Skin epidermis (tissue), 12 donors: ENCODE results near the gene IL2RG.

Experiments
- H3K27ac ChIP-seq, 21 experiments: fragments of 200-600 bp; sonication (generic) in 11 of 21; one replicate each; pipeline ENCODE4 v1.5.0; 2020; ENCODE audit warnings: mild to moderate bottlenecking in 3 of 21, inconsistent platforms in 2 of 21, moderate library complexity in 2 of 21
- H3K4me3 ChIP-seq, 7 experiments: fragments of 200-600 bp; sonication (generic) in 2 of 7; one replicate each; pipeline ENCODE4 v1.5.0; 2020; ENCODE audit warnings: inconsistent platforms in 2 of 7, mild to moderate bottlenecking in 2 of 7, moderate library complexity in 1 of 7

Gene IL2RG

DNA sequence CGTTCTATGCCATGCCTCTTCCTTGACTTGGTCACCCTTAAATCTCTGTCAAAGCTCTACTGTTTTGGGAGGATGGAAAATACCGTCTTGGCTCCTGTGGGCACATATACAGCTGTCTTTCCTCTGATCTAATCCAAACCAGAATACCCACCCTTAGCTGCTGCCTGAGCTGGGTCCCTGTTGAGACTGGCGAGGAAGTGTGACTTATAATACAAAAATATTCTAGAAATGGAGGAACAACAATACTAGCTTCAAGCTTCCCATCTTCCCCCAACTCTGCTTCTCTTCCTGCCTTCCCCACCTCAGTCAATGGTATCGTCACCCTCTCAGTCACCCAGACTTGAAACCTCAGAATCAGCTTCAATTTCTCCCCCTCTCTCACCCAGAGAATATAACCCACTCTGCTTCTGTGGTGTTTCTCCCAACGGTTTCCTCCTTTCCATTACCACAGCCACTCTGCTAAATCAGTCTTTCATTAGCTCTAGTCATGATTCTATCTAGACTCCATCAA lies 599 bp upstream of the IL2RG start:
- Histone ChIP-seq H3K4me3 (peak overlapping the region in 3 of 7 experiments; percentile 24 to 35 (median 28)), H3K27ac (peak overlapping the region in 15 of 21 experiments; percentile 4 to 93 (median 68))

- H3K27ac ChIP-seq = peak overlapping the region in 3 of 21 experiments; percentile 30 to 93 (median 67)
- H3K4me3 ChIP-seq = peak overlapping the region in 1 of 7 experiments; percentile 35
Measured at GRCh38 chrX:71109051-71109450, 2.3 kb downstream of the IL2RG start.

- no peak overlapping the region for H3K4me3 ChIP-seq
- H3K27ac ChIP-seq = peak overlapping the region in 1 of 21 experiments; percentile 93
Measured at GRCh38 chrX:71107762-71108360, 3.5 kb downstream of the IL2RG start.

- Histone ChIP-seq H3K27ac (peak overlapping the region in 1 of 21 experiments; percentile 93), H3K4me3 (no peak overlapping the region)
Measured at GRCh38 chrX:71107245-71107644, 4.1 kb downstream of the IL2RG start.

DNA sequence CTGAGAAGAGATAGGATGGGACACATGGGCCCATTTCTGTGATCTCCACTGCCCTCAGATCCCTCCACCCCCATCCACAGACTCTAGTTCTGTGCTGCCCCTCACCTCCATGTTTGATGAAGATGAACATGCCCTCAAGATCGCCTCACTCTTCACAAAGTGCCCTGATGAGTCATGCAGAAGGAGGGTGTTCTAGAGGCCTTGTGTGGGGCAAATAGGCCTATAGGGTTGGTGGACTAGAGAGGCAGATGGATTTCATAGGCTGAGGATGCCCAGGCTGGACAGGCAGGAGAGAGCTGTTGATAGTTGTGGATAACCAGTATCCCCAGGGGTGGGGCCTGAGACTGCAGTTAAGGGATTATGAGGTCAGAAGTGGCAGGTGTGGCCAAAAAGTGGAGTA lies 5.0 kb downstream of the IL2RG start, which contains the start of gene CXorf65:
TSS of gene CXorf65 (minus strand) at position 314 of the 400 bp plus-strand sequence. CDS start at position 130, 184 bp downstream.
- Histone ChIP-seq H3K4me3 (no peak within 1 kb of the TSS), H3K27ac (peak within 1 kb of the TSS in 3 of 21 experiments; percentile 27 to 93 (median 51))

- Histone ChIP-seq H3K4me3 (no peak overlapping the region), H3K27ac (peak overlapping the region in 2 of 21 experiments; percentile 39 to 51)
Measured at GRCh38 chrX:71105628-71106027, 5.7 kb downstream of the IL2RG start.

DNA sequence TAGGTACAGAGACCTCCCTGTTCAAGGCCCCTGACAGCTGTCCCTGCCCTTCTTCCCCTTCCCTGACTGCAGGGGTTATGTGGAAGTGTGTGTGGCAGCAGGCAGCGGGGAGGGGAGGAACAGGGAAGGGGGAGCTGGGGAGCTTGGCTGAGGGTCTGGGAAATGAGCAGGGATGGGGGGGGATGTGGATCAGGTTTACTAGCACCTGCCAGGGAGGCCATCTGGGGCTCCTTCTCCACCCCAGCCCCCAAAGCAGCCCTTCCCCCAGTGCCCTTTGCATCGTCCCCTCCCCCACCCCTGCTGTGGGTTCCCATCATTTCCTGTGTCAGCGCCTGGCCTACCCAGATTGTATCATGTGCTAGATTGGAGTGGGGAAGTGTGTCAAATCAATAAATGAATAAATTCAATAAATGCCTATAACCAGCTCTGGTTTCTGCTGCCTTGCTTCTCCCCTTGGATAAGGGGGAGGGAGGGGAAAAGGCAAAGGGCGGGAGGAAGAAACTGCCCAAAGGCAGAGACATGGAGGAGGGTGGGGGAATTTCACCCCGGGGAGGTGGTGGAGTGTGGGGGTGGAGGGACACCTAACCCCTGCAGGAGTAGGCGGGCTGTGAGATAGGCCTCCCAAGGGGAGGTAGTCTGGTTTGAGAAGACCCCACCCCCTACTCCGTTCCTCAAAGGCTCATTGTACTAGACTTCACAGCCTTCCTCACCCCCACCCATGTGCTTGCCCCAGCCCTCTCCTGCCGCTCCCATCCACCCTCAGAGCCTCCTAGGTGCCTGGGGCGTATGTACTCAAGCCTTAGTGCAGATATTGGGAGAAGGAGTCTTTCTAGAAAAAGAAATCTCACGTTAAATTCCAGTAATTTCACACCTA lies 8.0 kb downstream of the IL2RG start:
- peak overlapping the region in 18 of 21 experiments; percentile 20 to 86 (median 54) for H3K27ac ChIP-seq
- no peak overlapping the region for H3K4me3 ChIP-seq

- H3K27ac ChIP-seq = peak overlapping the region in 4 of 21 experiments; percentile 49 to 83 (median 63)
Measured at GRCh38 chrX:71102292-71102691, 9.1 kb downstream of the IL2RG start.

DNA sequence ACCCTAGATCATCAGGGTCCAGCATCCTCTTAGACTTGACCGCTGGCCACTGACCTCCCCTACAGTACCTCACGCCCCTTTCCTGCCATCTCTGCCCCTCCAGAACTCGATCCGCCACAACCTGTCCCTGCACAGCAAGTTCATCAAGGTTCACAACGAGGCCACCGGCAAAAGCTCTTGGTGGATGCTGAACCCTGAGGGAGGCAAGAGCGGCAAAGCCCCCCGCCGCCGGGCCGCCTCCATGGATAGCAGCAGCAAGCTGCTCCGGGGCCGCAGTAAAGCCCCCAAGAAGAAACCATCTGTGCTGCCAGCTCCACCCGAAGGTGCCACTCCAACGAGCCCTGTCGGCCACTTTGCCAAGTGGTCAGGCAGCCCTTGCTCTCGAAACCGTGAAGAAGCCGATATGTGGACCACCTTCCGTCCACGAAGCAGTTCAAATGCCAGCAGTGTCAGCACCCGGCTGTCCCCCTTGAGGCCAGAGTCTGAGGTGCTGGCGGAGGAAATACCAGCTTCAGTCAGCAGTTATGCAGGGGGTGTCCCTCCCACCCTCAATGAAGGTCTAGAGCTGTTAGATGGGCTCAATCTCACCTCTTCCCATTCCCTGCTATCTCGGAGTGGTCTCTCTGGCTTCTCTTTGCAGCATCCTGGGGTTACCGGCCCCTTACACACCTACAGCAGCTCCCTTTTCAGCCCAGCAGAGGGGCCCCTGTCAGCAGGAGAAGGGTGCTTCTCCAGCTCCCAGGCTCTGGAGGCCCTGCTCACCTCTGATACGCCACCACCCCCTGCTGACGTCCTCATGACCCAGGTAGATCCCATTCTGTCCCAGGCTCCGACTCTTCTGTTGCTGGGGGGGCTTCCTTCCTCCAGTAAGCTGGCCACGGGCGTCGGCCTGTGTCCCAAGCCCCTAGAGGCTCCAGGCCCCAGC lies 10.5 kb downstream of the IL2RG start:
- Histone ChIP-seq H3K4me3 (no peak overlapping the region), H3K27ac (no peak overlapping the region)

More at GRCh38 chrX:71102292-71102691, 9.1 kb downstream of the IL2RG start:
- no peak overlapping the region for H3K4me3 ChIP-seq

GRCh38 chrX:71099736-71100135 lies 11.6 kb downstream of the IL2RG start:
- no peak overlapping the region for H3K4me3 ChIP-seq
- no peak overlapping the region for H3K27ac ChIP-seq

DNA sequence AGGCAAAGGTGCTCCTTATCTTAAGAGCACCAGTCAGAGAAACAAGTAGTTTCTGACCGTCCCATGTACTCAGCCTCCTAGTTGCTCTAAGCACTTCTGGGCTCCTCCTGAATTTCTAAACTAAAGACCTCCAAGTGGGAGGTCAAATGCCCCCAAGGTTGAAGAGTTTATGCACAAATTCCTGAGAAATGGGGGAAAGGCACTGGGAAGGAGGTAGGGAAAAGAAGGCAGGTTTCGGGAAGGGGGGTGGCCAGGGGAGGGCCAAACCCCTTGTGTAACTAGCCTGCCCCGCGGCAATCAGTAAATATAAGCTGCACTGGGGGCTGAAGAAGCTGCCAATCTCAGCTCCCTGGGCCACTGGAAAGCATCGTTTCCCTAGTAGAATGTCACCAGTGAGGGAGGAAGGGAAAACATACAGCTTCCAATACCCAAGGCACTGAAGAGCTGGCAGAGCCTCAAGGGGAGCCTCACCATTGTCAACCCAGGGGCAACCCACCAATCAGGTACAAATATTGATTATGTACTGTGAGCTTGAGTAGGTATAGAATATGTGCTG lies 12.3 kb downstream of the IL2RG start:
- no peak overlapping the region for H3K4me3 ChIP-seq
- no peak overlapping the region for H3K27ac ChIP-seq

GRCh38 chrX:71098302-71098701 lies 13.1 kb downstream of the IL2RG start:
- H3K4me3 ChIP-seq = no peak overlapping the region
- H3K27ac ChIP-seq = no peak overlapping the region

GRCh38 chrX:71096760-71097032 lies 14.7 kb downstream of the IL2RG start:
- Histone ChIP-seq H3K27ac (peak overlapping the region in 11 of 21 experiments; percentile 37 to 84 (median 76)), H3K4me3 (peak overlapping the region; percentile 40 to 55 (median 48))

- peak overlapping the region in 20 of 21 experiments; percentile 29 to 84 (median 74) for H3K27ac ChIP-seq
- H3K4me3 ChIP-seq = peak overlapping the region; percentile 40 to 55 (median 48)
Measured at GRCh38 chrX:71095981-71096759, 15.2 kb downstream of the IL2RG start.

DNA sequence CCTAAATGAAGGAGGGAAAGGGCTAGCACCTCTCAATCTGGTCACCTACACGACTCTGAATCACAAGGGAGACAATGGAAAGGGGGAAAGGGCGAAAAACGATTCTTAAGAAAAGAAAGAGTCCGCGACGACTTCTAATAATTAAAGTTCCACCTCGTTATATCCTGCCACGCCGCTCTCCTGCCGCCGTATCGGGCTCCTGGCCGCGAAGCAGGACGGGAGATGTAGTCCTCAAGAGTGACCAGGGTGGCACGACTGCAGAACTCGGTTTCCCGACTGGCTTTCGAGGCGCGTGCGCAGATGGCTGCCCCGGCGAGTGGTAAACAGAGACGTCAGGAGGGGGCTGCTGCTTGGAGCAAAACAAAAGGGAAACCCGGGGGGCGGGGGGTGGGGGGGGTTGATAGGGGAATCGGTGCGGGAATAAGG lies 15.8 kb downstream of the IL2RG start, which contains the start of gene FOXO4:
TSS of gene FOXO4 (plus strand) at position 297 of the 426 bp plus-strand sequence. CDS start 678 bp downstream, outside the sequence.
- H3K4me3 ChIP-seq = peak within 1 kb of the TSS; percentile 40 to 55 (median 48)
- H3K27ac ChIP-seq = peak within 1 kb of the TSS in 20 of 21 experiments; percentile 29 to 84 (median 74)

- Histone ChIP-seq H3K4me3 (peak overlapping the region; percentile 40 to 55 (median 48)), H3K27ac (peak overlapping the region in 7 of 21 experiments; percentile 7 to 81 (median 78))
Measured at GRCh38 chrX:71095033-71095432, 16.3 kb downstream of the IL2RG start.

GRCh38 chrX:71091263-71091662 lies 20.1 kb downstream of the IL2RG start:
- H3K4me3 ChIP-seq = no peak overlapping the region

GRCh38 chrX:71085900-71086299 lies 25.5 kb downstream of the IL2RG start:
- Histone ChIP-seq H3K27ac (no peak overlapping the region), H3K4me3 (no peak overlapping the region)

More at GRCh38 chrX:71091263-71091662, 20.1 kb downstream of the IL2RG start:
- H3K27ac ChIP-seq = no peak overlapping the region
